Keratinocyte (primary cell): Measurements from ENCODE around the gene GBX2. TPM values are rescaled to one million over a fixed set of nuclear protein-coding genes. Genes with fewer than 3 reads are reported as not detected.

Source experiments
- DNase-seq: peaks from one replicate; pipeline ENCODE4 v3.0.0-alpha.2; 2011; ENCODE audit warnings: low read depth, missing footprints, low spot score
- FAIRE-seq: peaks from 2 replicates; lab custom pipeline; 2011; peaks lifted over from hg19 to GRCh38; lab: Jason Lieb, UNC
- H2AFZ ChIP-seq: 2 replicates; pipeline ENCODE4 v1.6.0; 2012; ENCODE audit warnings: low read length, control low read depth, inconsistent platforms; ENCODE audit not compliant: control insufficient read depth
- H3K27ac ChIP-seq: 2 replicates; pipeline ENCODE4 v1.5.1; 2011; ENCODE audit warnings: low read length; ENCODE audit not compliant: control insufficient read depth, insufficient read depth
- H3K27me3 ChIP-seq: 3 replicates; pipeline ENCODE4 v1.6.0; 2011; ENCODE audit warnings: low read length; ENCODE audit not compliant: control insufficient read depth, insufficient read depth; ENCODE audit errors: extremely low read depth
- H3K36me3 ChIP-seq, 2 experiments: 2 replicates in 1 of 2; 3 replicates in 1 of 2; pipeline ENCODE4 v1.5.1; 2011; ENCODE audit warnings: low read length in 2 of 2, mild to moderate bottlenecking in 1 of 2; ENCODE audit not compliant: control insufficient read depth in 2 of 2, insufficient read depth in 2 of 2; ENCODE audit errors: extremely low read depth in 1 of 2
- H3K4me1 ChIP-seq: 3 replicates; pipeline ENCODE4 v1.5.1; 2011; ENCODE audit warnings: low read length; ENCODE audit not compliant: control insufficient read depth, insufficient read depth; ENCODE audit errors: extremely low read depth
- H3K4me2 ChIP-seq: 3 replicates; pipeline ENCODE4 v1.6.0; 2011; ENCODE audit warnings: low read depth, low read length; ENCODE audit not compliant: control insufficient read depth, insufficient read depth; ENCODE audit errors: extremely low read depth
- H3K4me3 ChIP-seq, 3 experiments: fragments of 200-600 bp in 1 of 3; sonication (generic) in 1 of 3; 2 replicates in 2 of 3; 3 replicates in 1 of 3; pipeline ENCODE4 v1.5.1; 2011 to 2016; ENCODE audit warnings: low read length in 3 of 3, mild to moderate bottlenecking in 3 of 3, control low read depth in 2 of 3, inconsistent platforms in 1 of 3, low read depth in 1 of 3, mixed read lengths in 1 of 3, mixed run types in 1 of 3, moderate library complexity in 1 of 3; ENCODE audit not compliant: control insufficient read depth in 2 of 3, insufficient read depth in 2 of 3; ENCODE audit errors: extremely low read depth in 1 of 3
- H3K79me2 ChIP-seq: 2 replicates; pipeline ENCODE4 v1.6.0; 2012; ENCODE audit warnings: low read length; ENCODE audit not compliant: control insufficient read depth, insufficient read depth
- H3K9ac ChIP-seq: 3 replicates; pipeline ENCODE4 v1.6.0; 2011; ENCODE audit warnings: low read length; ENCODE audit not compliant: control insufficient read depth, insufficient read depth; ENCODE audit errors: extremely low read depth
- H3K9me1 ChIP-seq: 3 replicates; pipeline ENCODE4 v1.6.0; 2011; ENCODE audit warnings: low read length; ENCODE audit not compliant: control insufficient read depth, insufficient read depth; ENCODE audit errors: extremely low read depth
- H3K9me3 ChIP-seq: 2 replicates; pipeline ENCODE4 v1.5.1; 2012; ENCODE audit warnings: low read depth, low read length; ENCODE audit not compliant: control insufficient read depth
- H4K20me1 ChIP-seq: 3 replicates; pipeline ENCODE4 v1.6.0; 2011; ENCODE audit warnings: low read length; ENCODE audit not compliant: control insufficient read depth, insufficient read depth; ENCODE audit errors: extremely low read depth
- EZH2 ChIP-seq: IDR thresholded peaks from one replicate; pipeline ENCODE4 v1.6.1; 2012; ENCODE audit warnings: inconsistent platforms, mild to moderate bottlenecking, low read length, moderate library complexity
- dilution Hi-C: fragments of 300-500 bp; cut with MboI; formaldehyde crosslinking; loops from one replicate; pipeline ENCODE4 v1.7.0; 2020; ENCODE audit warnings: low sequenced_read_pairs; ENCODE audit not compliant: extremely low pct_ligation_motif_present
- polyA plus RNA-seq, 5 experiments: library from polyadenylated mRNA; depleted of rRNA in 3 of 5; stranded (reverse) in 3 of 5; stranded (forward) in 1 of 5; unstranded in 1 of 5; fragments of >200 nt; gene quantifications; 1 replicate in 1 of 5; 2 replicates in 3 of 5; 3 replicates in 1 of 5; pipeline versions ENCODE4 v1.2.1 to v1.2.3, GENCODE V29; 2011 to 2012; ENCODE audit warnings: missing spikeins in 2 of 5, low read depth in 1 of 5, low replicate concordance in 1 of 5
- TF ChIP-seq, protein P1 (sequence below), 3 experiments: IDR thresholded peaks in 1 of 3; conservative IDR thresholded peaks in 1 of 3; optimal IDR thresholded peaks in 1 of 3; 2 replicates in 2 of 3; 3 replicates in 1 of 3; pipeline versions ENCODE3 to v1.5.1; 2011; ENCODE audit warnings: low read length in 3 of 3, mild to moderate bottlenecking in 3 of 3, moderate library complexity in 2 of 3, control low read depth in 1 of 3, inconsistent platforms in 1 of 3; ENCODE audit not compliant: insufficient read depth in 2 of 3; ENCODE audit errors: extremely low read depth in 1 of 3

The GBX2 gene
- polyA plus RNA-seq, 1 donor (not counting 4 experiments of a cell fraction or from before 2014, with no cell fraction given), result 0.17 TPM

DNA sequence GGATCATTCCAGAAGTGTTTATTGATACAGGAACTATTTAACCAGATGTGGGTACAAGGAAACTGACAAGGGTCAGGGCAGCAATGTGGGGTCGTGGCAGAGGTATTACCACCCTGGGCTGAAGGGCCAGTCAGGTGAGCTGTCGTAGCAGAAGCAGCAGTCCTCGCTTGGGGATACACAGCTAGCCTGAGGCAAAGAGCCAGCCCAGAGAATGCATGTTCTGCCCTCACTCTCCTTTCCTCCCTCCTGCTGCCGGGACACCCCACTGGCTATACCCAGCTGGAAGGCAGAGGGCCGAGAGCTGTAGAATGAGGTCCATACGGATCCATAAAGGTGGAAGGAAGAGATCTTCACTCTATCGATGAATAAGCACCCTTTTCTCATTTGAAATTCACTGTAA is 32.2 kb upstream of the GBX2 start:
- Histone ChIP-seq H3K27ac (no peak overlapping the region), H3K9ac (no peak overlapping the region), H3K4me3 (no peak overlapping the region), H3K9me3 (no peaks in the 10 kb centered on the region), H3K9me1 (no peaks in the 10 kb centered on the region), H3K4me2 (no peak overlapping the region), H2AFZ (no peak overlapping the region), H3K36me3 (no peaks in the 10 kb centered on the region), H3K79me2 (no peaks in the 10 kb centered on the region), H3K4me1 (no peaks in the 10 kb centered on the region), H3K27me3 (no peaks in the 10 kb centered on the region), H4K20me1 (no peaks in the 10 kb centered on the region)
- DNase-seq, result no peak
- no peak for TF ChIP-seq EZH2
- TF ChIP-seq, protein P1, sequence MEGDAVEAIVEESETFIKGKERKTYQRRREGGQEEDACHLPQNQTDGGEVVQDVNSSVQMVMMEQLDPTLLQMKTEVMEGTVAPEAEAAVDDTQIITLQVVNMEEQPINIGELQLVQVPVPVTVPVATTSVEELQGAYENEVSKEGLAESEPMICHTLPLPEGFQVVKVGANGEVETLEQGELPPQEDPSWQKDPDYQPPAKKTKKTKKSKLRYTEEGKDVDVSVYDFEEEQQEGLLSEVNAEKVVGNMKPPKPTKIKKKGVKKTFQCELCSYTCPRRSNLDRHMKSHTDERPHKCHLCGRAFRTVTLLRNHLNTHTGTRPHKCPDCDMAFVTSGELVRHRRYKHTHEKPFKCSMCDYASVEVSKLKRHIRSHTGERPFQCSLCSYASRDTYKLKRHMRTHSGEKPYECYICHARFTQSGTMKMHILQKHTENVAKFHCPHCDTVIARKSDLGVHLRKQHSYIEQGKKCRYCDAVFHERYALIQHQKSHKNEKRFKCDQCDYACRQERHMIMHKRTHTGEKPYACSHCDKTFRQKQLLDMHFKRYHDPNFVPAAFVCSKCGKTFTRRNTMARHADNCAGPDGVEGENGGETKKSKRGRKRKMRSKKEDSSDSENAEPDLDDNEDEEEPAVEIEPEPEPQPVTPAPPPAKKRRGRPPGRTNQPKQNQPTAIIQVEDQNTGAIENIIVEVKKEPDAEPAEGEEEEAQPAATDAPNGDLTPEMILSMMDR (optimal IDR thresholded peaks at IDR 0.05 in 1 of 3, IDR thresholded peaks at IDR 0.05 in 1 of 3, conservative IDR thresholded peaks at IDR 0.05 in 1 of 3; ENCODE audit: extremely low read depth in 1 of 3, insufficient read depth in 2 of 3, low read length in 3 of 3), result no peak
- no peak for FAIRE-seq
- dilution Hi-C loops, result no loop called here

DNA sequence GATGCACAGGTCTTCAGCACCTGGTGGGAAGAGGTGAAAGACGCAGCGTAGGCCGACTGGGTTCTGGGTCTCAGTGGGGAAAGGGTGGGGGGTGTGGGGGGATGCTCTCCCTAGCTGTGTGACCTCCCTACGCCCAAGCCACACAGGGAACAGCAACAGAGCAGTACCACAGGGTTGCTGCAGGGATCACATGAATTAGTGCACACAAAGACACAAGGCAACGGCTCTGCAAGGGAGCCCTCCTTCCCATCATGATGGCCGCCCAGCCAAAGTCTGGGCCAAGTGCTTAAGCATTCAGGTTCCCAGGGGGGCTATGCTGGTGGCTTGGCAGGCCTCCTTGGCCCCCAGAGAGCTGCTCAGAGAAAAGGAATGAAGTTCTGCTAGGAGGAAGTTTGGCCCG is 28.2 kb upstream of the GBX2 start:
- dilution Hi-C loops, result no loop called here
- Histone ChIP-seq H3K4me2 (no peak overlapping the region), H3K27ac (no peak overlapping the region), H3K27me3 (no peaks in the 10 kb centered on the region), H3K4me3 (no peak overlapping the region), H3K9me3 (no peaks in the 10 kb centered on the region), H2AFZ (no peak overlapping the region), H3K36me3 (no peaks in the 10 kb centered on the region), H3K9me1 (no peaks in the 10 kb centered on the region), H3K4me1 (no peaks in the 10 kb centered on the region), H3K79me2 (no peaks in the 10 kb centered on the region), H4K20me1 (no peaks in the 10 kb centered on the region), H3K9ac (no peak overlapping the region)
- TF ChIP-seq, protein P1 (optimal IDR thresholded peaks at IDR 0.05 in 1 of 3, IDR thresholded peaks at IDR 0.05 in 1 of 3, conservative IDR thresholded peaks at IDR 0.05 in 1 of 3; ENCODE audit: extremely low read depth in 1 of 3, insufficient read depth in 2 of 3, low read length in 3 of 3), result no peak
- TF ChIP-seq EZH2, result no peak
- no peak for FAIRE-seq
- no peak for DNase-seq
